Measurements from ENCODE around the gene PRSS53. TPM values are rescaled to one million over a fixed set of nuclear protein-coding genes. Genes with fewer than 3 reads are reported as not detected.
A peak's percentile ranks its signal among the peaks of the same experiment; 100 is the strongest.
"Not testable (repeated sequence)": the region's sequence is repeated elsewhere in the genome, so short reads cannot be mapped to it uniquely, and the experiment has no call there.

The PRSS53 gene
- polyA plus RNA-seq (2013, experiment 1 of 2) = 2.9 TPM
- polyA plus RNA-seq (2013, experiment 2 of 2) = 3.4 TPM

GRCh38 chr16:31088459-31089183 lies at the start of gene PRSS53:
Gene PRSS53, minus strand, starts transcription at chr16:31088943. Its CDS starts 134 bp downstream, at chr16:31088809.
- H3K27ac ChIP-seq (ENCODE audit: low read depth, low read length, severe bottlenecking) = no peak within 1 kb of the TSS
- H3K36me3 ChIP-seq (ENCODE audit: control insufficient read depth, insufficient read depth, low read length) = peaks cover 65% of the 10 kb centered on the region
- peaks cover 7% of the 10 kb centered on the region for H3K4me1 ChIP-seq (ENCODE audit: control insufficient read depth, insufficient read depth, low read length, poor library complexity, severe bottlenecking)
- H3K4me3 ChIP-seq (ENCODE audit: extremely low read depth, insufficient read depth, low read length, poor library complexity, severe bottlenecking) = no peak within 1 kb of the TSS
- no peaks in the 10 kb centered on the region for H3K9me3 ChIP-seq (ENCODE audit: control insufficient read depth, low read length)
- WGBS, 2 experiments (ENCODE audit: insufficient coverage in 2 of 2) = 90 to 94% methylated on average over 10 to 11 of the region's 15 CpGs

DNA sequence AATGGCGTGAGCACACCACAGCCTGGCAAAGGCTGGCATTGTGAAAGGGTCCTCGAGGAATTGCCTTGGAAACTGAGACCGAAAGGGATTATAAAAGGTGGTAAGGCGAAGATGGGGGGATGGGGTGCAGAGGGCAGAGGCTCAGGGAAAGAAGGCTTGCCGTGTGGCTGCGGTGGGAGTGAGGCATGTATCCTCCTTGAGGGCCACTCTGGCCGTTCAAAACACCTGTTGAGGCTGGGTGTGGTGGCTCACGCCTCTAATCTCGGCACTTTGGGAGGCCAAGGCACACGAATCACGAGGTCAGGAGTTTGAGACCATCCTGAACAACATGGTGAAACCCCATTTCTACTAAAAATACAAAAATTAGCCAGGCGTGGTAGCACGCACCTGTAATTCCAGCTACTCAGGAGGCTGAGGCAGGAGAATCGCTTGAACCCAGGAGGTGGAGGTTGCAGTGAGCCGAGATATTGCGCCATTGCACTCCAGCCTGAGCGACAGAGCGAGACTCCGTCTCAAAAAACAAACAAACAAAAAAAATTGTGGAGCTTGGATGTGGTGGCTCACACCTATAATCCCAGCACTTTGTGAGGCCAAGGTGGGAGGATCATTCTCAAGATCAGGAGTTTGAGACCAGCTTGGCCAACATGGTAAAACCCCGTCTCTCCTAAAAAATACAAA lies 48.2 kb upstream of the PRSS53 start:
- WGBS, 2 experiments (ENCODE audit: insufficient coverage in 2 of 2) = 91 to 93% methylated on average over 13 to 16 of the region's 20 CpGs

DNA sequence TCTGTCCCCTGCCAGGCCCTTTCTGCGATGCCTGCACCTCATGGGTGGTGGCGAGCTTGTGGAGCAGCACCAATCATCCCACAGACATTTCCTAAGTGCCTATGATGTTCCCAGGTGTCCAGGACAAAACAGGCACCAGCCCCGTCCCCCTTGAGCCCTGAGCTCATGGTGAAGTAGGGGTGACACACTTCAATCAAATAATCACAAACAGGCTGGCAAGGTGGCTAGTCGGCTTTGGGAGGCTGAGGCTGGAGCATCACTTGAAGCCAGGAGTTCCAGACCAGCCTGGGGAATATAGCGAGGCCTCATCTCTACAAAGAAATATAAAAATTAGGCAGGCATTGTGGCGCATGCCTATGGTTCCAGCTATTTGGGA lies 47.5 kb upstream of the PRSS53 start:
- H3K9me3 ChIP-seq (ENCODE audit: control insufficient read depth, low read length) = no peaks in the 10 kb centered on the region
- H3K27ac ChIP-seq (ENCODE audit: low read depth, low read length, severe bottlenecking) = no peak overlapping the region
- no peak overlapping the region for H3K4me3 ChIP-seq (ENCODE audit: extremely low read depth, insufficient read depth, low read length, poor library complexity, severe bottlenecking)
- H3K36me3 ChIP-seq (ENCODE audit: control insufficient read depth, insufficient read depth, low read length) = peaks cover 6% of the 10 kb centered on the region
- WGBS, 2 experiments (ENCODE audit: insufficient coverage in 2 of 2) = 80 to 92% methylated on average over 3 of the region's 6 CpGs
- peaks cover 25% of the 10 kb centered on the region for H3K4me1 ChIP-seq (ENCODE audit: control insufficient read depth, insufficient read depth, low read length, poor library complexity, severe bottlenecking)

More for the DNA sequence above, 48.2 kb upstream of the PRSS53 start:
- H3K36me3 ChIP-seq (ENCODE audit: control insufficient read depth, insufficient read depth, low read length); H3K9me3 ChIP-seq (ENCODE audit: control insufficient read depth, low read length); H3K4me3 ChIP-seq (ENCODE audit: extremely low read depth, insufficient read depth, low read length, poor library complexity, severe bottlenecking); H3K27ac ChIP-seq (ENCODE audit: low read depth, low read length, severe bottlenecking): not testable (repeated sequence)
- peaks cover 30% of the 10 kb centered on the region for H3K4me1 ChIP-seq (ENCODE audit: control insufficient read depth, insufficient read depth, low read length, poor library complexity, severe bottlenecking)

DNA sequence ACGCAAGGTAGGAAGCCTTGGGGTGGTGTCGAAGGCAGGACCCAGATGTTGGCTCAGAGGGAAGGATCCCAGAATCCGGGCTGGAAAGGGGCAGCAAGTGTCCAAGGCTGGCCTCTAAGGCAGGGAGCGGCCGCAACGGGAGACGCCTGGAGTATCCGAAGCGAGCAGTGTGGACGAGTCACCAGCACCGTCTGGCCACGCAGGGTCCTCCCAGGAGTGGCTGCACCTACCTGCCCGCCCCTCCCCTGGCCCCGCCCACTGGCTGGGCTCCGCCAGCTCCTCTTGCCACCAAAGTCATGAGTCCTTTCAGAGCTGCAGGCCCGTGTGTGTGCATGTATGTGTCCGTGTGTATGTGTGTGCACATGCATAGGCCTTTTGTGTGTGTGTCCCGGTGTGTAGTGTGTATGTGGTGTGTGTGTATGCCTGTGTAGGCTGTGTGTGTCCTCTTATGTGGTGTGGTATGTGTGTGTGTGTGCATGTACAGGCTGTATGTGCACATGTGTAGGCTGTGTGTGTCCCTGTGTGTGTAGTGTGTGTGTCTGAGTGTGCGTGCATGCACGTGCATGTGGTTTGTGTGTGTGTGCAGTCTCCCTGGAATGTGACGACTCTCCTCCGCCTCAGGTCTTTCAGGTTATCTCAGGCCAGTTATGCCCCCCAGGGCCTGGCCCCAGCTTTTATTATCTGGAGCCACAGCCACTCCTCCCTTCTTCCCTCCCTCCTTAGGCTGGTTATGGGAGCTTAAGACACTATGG lies 47.0 kb upstream of the PRSS53 start, which contains the start of gene PRSS8:
Gene PRSS8, minus strand, starts transcription at position 193 of the 752 bp plus-strand sequence. CDS start 229 bp downstream, outside the sequence.
- Histone ChIP-seq H3K4me3 (ENCODE audit: extremely low read depth, insufficient read depth, low read length, poor library complexity, severe bottlenecking) (peak within 1 kb of the TSS; percentile 27), H3K36me3 (ENCODE audit: control insufficient read depth, insufficient read depth, low read length) (peaks cover 10% of the 10 kb centered on the region), H3K27ac (ENCODE audit: low read depth, low read length, severe bottlenecking) (no peak within 1 kb of the TSS), H3K4me1 (ENCODE audit: control insufficient read depth, insufficient read depth, low read length, poor library complexity, severe bottlenecking) (peaks cover 25% of the 10 kb centered on the region), H3K9me3 (ENCODE audit: control insufficient read depth, low read length) (no peaks in the 10 kb centered on the region)
- WGBS, 2 experiments (ENCODE audit: insufficient coverage in 2 of 2) = 35 to 46% methylated on average over 15 to 21 of the region's 22 CpGs

DNA sequence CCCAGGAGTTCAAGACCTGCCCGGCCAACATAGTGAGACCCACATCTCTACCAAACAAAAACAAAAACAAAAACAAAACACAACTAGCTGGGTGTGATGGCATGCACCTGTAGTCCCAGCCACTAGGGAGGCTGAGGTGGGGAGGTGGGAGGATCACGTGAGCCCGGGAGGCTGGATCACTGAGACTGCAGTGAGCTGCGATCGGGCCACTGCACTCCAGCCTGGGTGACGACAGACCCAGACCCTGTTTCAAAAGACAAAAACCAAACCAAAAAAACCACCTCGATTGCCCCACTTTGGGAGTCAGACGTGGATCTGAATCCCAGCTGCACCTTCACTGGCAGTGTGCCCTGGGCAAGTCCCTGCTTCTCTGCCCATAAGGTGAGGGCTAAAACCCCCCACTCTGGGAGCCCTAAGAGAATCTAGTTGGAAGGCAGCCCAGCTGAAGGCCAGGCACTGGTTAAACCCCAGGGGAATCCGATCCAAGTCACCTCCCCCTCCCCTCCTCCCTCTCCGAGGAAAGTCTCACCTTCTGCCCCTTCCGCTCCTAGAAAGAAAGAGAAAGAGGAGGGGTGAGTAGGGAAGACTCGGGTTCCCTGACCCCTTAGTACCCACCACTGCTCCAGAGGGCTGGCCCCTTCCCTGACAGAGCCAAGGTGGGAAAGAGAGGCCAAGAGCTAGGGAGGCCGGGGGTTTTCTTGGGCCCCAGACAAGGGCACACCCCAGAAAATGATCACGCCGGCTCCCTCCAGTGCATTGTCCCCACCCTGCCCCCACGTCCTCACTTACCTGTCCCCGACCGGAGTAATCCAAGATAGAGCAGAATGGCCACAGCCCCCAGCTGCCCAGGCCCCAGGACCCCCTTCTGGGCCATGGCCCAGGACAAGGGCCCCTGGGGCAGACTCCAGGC lies 46.1 kb upstream of the PRSS53 start:
- peak overlapping the region; percentile 27 for H3K4me3 ChIP-seq (ENCODE audit: extremely low read depth, insufficient read depth, low read length, poor library complexity, severe bottlenecking)

GRCh38 chr16:31134091-31134571 lies 45.4 kb upstream of the PRSS53 start:
- Histone ChIP-seq H3K9me3 (ENCODE audit: control insufficient read depth, low read length) (no peaks in the 10 kb centered on the region), H3K4me1 (ENCODE audit: control insufficient read depth, insufficient read depth, low read length, poor library complexity, severe bottlenecking) (peaks cover 22% of the 10 kb centered on the region), H3K27ac (ENCODE audit: low read depth, low read length, severe bottlenecking) (no peak overlapping the region), H3K4me3 (ENCODE audit: extremely low read depth, insufficient read depth, low read length, poor library complexity, severe bottlenecking) (peak overlapping the region; percentile 27), H3K36me3 (ENCODE audit: control insufficient read depth, insufficient read depth, low read length) (peaks cover 10% of the 10 kb centered on the region)
- WGBS, 2 experiments (ENCODE audit: insufficient coverage in 2 of 2) = 22 to 31% methylated on average over 2 to 3 of the region's 5 CpGs

More for the DNA sequence above, 46.1 kb upstream of the PRSS53 start:
- H3K9me3 ChIP-seq (ENCODE audit: control insufficient read depth, low read length) = no peaks in the 10 kb centered on the region
- peaks cover 10% of the 10 kb centered on the region for H3K36me3 ChIP-seq (ENCODE audit: control insufficient read depth, insufficient read depth, low read length)
- no peak overlapping the region for H3K27ac ChIP-seq (ENCODE audit: low read depth, low read length, severe bottlenecking)
- 17 to 19% methylated on average over 8 to 11 of the region's 18 CpGs for WGBS, 2 experiments (ENCODE audit: insufficient coverage in 2 of 2)
- peaks cover 25% of the 10 kb centered on the region for H3K4me1 ChIP-seq (ENCODE audit: control insufficient read depth, insufficient read depth, low read length, poor library complexity, severe bottlenecking)

GRCh38 chr16:31133046-31133501 lies 44.3 kb upstream of the PRSS53 start:
- Histone ChIP-seq H3K9me3 (ENCODE audit: control insufficient read depth, low read length) (no peaks in the 10 kb centered on the region), H3K36me3 (ENCODE audit: control insufficient read depth, insufficient read depth, low read length) (peaks cover 14% of the 10 kb centered on the region), H3K4me3 (ENCODE audit: extremely low read depth, insufficient read depth, low read length, poor library complexity, severe bottlenecking) (no peak overlapping the region), H3K4me1 (ENCODE audit: control insufficient read depth, insufficient read depth, low read length, poor library complexity, severe bottlenecking) (peaks cover 16% of the 10 kb centered on the region), H3K27ac (ENCODE audit: low read depth, low read length, severe bottlenecking) (no peak overlapping the region)
- 100% methylated on average over 4 to 6 of the region's 6 CpGs for WGBS, 2 experiments (ENCODE audit: insufficient coverage in 2 of 2)

- Histone ChIP-seq H3K36me3 (ENCODE audit: control insufficient read depth, insufficient read depth, low read length) (peaks cover 20% of the 10 kb centered on the region), H3K9me3 (ENCODE audit: control insufficient read depth, low read length) (no peaks in the 10 kb centered on the region), H3K4me1 (ENCODE audit: control insufficient read depth, insufficient read depth, low read length, poor library complexity, severe bottlenecking) (peaks cover 16% of the 10 kb centered on the region), H3K4me3 (ENCODE audit: extremely low read depth, insufficient read depth, low read length, poor library complexity, severe bottlenecking) (no peak overlapping the region), H3K27ac (ENCODE audit: low read depth, low read length, severe bottlenecking) (no peak overlapping the region)
- 94 to 95% methylated on average over 12 to 16 of the region's 20 CpGs for WGBS, 2 experiments (ENCODE audit: insufficient coverage in 2 of 2)
Observed at GRCh38 chr16:31132303-31132979, 43.7 kb upstream of the PRSS53 start.

DNA sequence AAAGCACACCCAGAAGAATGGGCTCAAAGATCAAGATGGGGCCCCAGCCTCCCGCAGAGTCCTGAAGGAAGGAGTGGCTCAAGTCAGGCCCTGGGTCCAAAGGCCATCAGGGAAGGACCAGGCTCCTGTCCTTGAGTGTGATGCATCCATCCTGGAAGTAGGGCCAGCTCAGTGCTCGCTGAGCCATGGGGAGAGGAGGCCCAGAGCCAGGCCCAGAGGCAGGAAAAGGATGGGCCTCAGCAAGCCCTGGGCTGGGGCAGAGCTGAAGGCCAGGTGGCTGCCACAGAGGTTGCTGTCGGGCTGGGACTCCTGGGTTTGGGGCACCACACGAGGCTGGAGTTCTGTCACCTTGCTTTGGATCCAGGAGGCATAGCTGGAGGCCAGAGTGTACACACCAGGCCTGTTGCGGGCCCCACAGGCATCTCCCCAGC lies 43.1 kb upstream of the PRSS53 start:
- 89 to 96% methylated on average over 5 of the region's 5 CpGs for WGBS, 2 experiments (ENCODE audit: insufficient coverage in 2 of 2)
- Histone ChIP-seq H3K36me3 (ENCODE audit: control insufficient read depth, insufficient read depth, low read length) (peaks cover 24% of the 10 kb centered on the region), H3K4me3 (ENCODE audit: extremely low read depth, insufficient read depth, low read length, poor library complexity, severe bottlenecking) (no peak overlapping the region), H3K9me3 (ENCODE audit: control insufficient read depth, low read length) (no peaks in the 10 kb centered on the region), H3K27ac (ENCODE audit: low read depth, low read length, severe bottlenecking) (no peak overlapping the region), H3K4me1 (ENCODE audit: control insufficient read depth, insufficient read depth, low read length, poor library complexity, severe bottlenecking) (peaks cover 16% of the 10 kb centered on the region)
